Heart right ventricle (tissue), 16 donors: ENCODE results near the gene CCDC200. TPM values are rescaled to one million over a fixed set of nuclear protein-coding genes. Genes with fewer than 3 reads are reported as not detected.
A peak's percentile ranks its signal among the peaks of the same experiment; 100 is the strongest.

Experiments
- ATAC-seq, 8 donors: fragments of 200-7000 bp; cut with Tn5 transposase; one replicate each; pipeline ENCODE4 v1.9.1; 2020; ENCODE audit warnings: mild to moderate bottlenecking in 8 of 8, moderate library complexity in 8 of 8, moderate number of reproducible peaks in 1 of 8
- DNase-seq, 2 donors: peaks; one replicate each; pipeline ENCODE4 v3.0.0-alpha.2; 2020
- H3K27ac ChIP-seq, 10 donors: fragments of 200-600 bp; sonication (generic) in 2 of 10; one replicate each; pipeline versions ENCODE4 v1.5.0 to v1.8.0; 2020 to 2022; ENCODE audit warnings: mild to moderate bottlenecking in 3 of 10
- H3K27me3 ChIP-seq, 7 donors: fragments of 200-600 bp; one replicate each; pipeline ENCODE4 v1.8.0; 2021 to 2022; ENCODE audit warnings: mild to moderate bottlenecking in 2 of 7
- H3K36me3 ChIP-seq, 9 donors: fragments of 200-600 bp; sonication (generic) in 1 of 9; one replicate each; pipeline versions ENCODE4 v1.5.0 to v1.8.0; 2020 to 2022; ENCODE audit warnings: mild to moderate bottlenecking in 2 of 9
- H3K4me1 ChIP-seq, 9 donors: fragments of 200-600 bp; sonication (generic) in 1 of 9; one replicate each; pipeline versions ENCODE4 v1.5.0 to v1.8.0; 2020 to 2022; ENCODE audit warnings: mild to moderate bottlenecking in 4 of 9
- H3K4me3 ChIP-seq, 10 donors: fragments of 200-600 bp; sonication (generic) in 2 of 10; one replicate each; pipeline versions ENCODE4 v1.5.0 to v1.8.0; 2020 to 2022; ENCODE audit warnings: mild to moderate bottlenecking in 7 of 10, moderate library complexity in 2 of 10
- H3K9me3 ChIP-seq, 11 donors: fragments of 200-600 bp in 10 of 11; sonication (generic) in 2 of 11; one replicate each; pipeline versions ENCODE4 v1.5.0 to v1.8.0; 2013 to 2022; ENCODE audit warnings: mild to moderate bottlenecking in 2 of 11, control low read depth in 1 of 11, moderate library complexity in 1 of 11
- CTCF ChIP-seq, 9 donors: fragments of 200-600 bp; sonication (generic) in 2 of 9; IDR thresholded peaks; one replicate each; pipeline versions ENCODE4 v1.5.0 to v1.8.0; 2021 to 2022; ENCODE audit warnings: antibody characterized with exemption in 9 of 9, mild to moderate bottlenecking in 5 of 9, moderate library complexity in 1 of 9
- WGBS, 2 donors: extraction: QIAGEN DNeasy Blood & Tissue Kit; methylation state at CpG; one replicate each; pipeline ENCODE4 v1.1.7; 2013; ENCODE audit warnings: inconsistent platforms in 1 of 2; 5-methylcytosine and 5-hydroxymethylcytosine counted together
- intact Hi-C, 10 donors: fragments of 100-400 bp; cut with DNase I; formaldehyde crosslinking; loops; one replicate each; pipeline versions ENCODE4 v1.11.1 to v1.14.2; 2022
- polyA plus RNA-seq, 2 donors: library from polyadenylated mRNA; stranded (reverse); fragments of 200-250 nt; gene quantifications; one replicate each; pipeline ENCODE4 v1.2.3, GENCODE V29; 2013
- total RNA-seq, 10 donors: library from RNA; stranded (reverse); fragmentation: NEBNext Ultra II Directional in 3 of 10; extraction: Animal tissue kit (Norgen Biotek cat#: 25700) in 3 of 10; gene quantifications; one replicate each; pipeline versions ENCODE4 v1.2.1 to v1.2.4, GENCODE V29; 2021 to 2023
- donor health status: Arrhythmogenic right ventricular cardiomyopathy.
- donor health status: ischemic (EF 13 %, LVEDD 7.1; RV severe dilation, severe dysfunction).
- donor health status: healthy with polysubstance abuse.
- donor health status: DM: no; HTN: yes; CAD: no.
- donor health status: DM: no; HTN: no; CAD: no.
- donor health status: ischemic (EF 25% LVEDD 6.9; RV normal size, moderate dysfunction).
- donor health status: ischemic (EF 25% LVEDD 5.7; RV mildly dilated, moderate dysfunction).
- donor health status: healthy.
- donor health status: DM: yes; HTN: yes; CAD: no.
- donor health status: Ischemic cardiomyopathy.
- donor health status: ischemic (EF 35%, LVEDD 5.7; RV mildly dilated, moderate dysfunction).
- donor health status: nonischemic (EF 11% LVEDD 7.7; RV severe dilation, severe dysfunction).
- donor health status: DM: yes; HTN: yes; CAD: no.
- donor health status: PGD.
- donor health status: ischemic (EF 29% LVEDD 5.4; RV normal size, mild dysfunction).
- donor health status: nonischemic (EF 23%, LVEDD 6.1; RV moderate dilation, normal function).

CCDC200 gene
- total and polyA plus RNA-seq, 12 donors, result not detected

- TF ChIP-seq CTCF (IDR thresholded peaks at IDR 0.05), result no peak
- WGBS, 2 donors, result 68 to 81% methylated on average over 2 of the region's 2 CpGs
- Histone ChIP-seq H3K27me3 (no peaks in the 10 kb centered on the region), H3K4me1 (peaks cover 5 to 70% (median 52%) of the 10 kb centered on the region in 9 donors), H3K9me3 (no peaks in the 10 kb centered on the region), H3K27ac (peak overlapping the region in 7 of 10 donors; percentile 24 to 58 (median 45)), H3K4me3 (peak overlapping the region in 1 of 10 donors; percentile 3), H3K36me3 (peaks cover 0 to 62% (median 40%) of the 10 kb centered on the region in 9 donors)
- ATAC-seq (no peak), DNase-seq (no peak)
- intact Hi-C loops, result loop anchor here in 3 of 10 donors (2.0 to 10.0 kb wide), 3 partner anchors 21 to 151 kb away; partner anchors contain the start of genes RND2 (in 1 of the 3), TMEM106A (in 1 of the 3) and VAT1 (in 1 of the 3)
These were observed 52.3 kb downstream of the CCDC200 start for GRCh38 chr17:43176119-43176570.

- WGBS, 2 donors, result 69 to 73% methylated on average over 4 of the region's 4 CpGs
- TF ChIP-seq CTCF (IDR thresholded peaks at IDR 0.05), result no peak
- Histone ChIP-seq H3K36me3 (peaks cover 0 to 55% (median 34%) of the 10 kb centered on the region in 9 donors), H3K4me1 (peaks cover 5 to 70% (median 52%) of the 10 kb centered on the region in 9 donors), H3K27ac (peak overlapping the region in 8 of 10 donors; percentile 17 to 58 (median 44)), H3K27me3 (no peaks in the 10 kb centered on the region), H3K4me3 (peak overlapping the region in 2 of 10 donors; percentile 2 to 3), H3K9me3 (no peaks in the 10 kb centered on the region)
- no peak for DNase-seq
- intact Hi-C loops, result loop anchor here in 3 of 10 donors (2.0 to 10.0 kb wide), 3 partner anchors 21 to 151 kb away; partner anchors contain the start of genes RND2 (in 1 of the 3), TMEM106A (in 1 of the 3) and VAT1 (in 1 of the 3)
- no peak for ATAC-seq
These were observed 53.0 kb downstream of the CCDC200 start for GRCh38 chr17:43175213-43176118.

GRCh38 chr17:43171586-43172487, 56.6 kb downstream of the CCDC200 start:
- DNase-seq, result peak in 1 of 2 donors; percentile 67
- H3K4me3 ChIP-seq, result peak overlapping the region; percentile 49 to 83 (median 73)
- peaks cover 5 to 65% (median 63%) of the 10 kb centered on the region in 9 donors for H3K4me1 ChIP-seq
- H3K36me3 ChIP-seq, result peaks cover 0 to 20% (median 11%) of the 10 kb centered on the region in 9 donors
- TF ChIP-seq CTCF (IDR thresholded peaks at IDR 0.05), result peak in 6 of 9 donors; percentile 15 to 57 (median 44)
- WGBS, 2 donors, result 6 to 9% methylated on average over 12 of the region's 12 CpGs
- ATAC-seq, result peak in 1 of 8 donors; percentile 6
- H3K27me3 ChIP-seq, result no peaks in the 10 kb centered on the region
- intact Hi-C loops, result loop anchor here in 8 of 10 donors (2.0 to 10.0 kb wide), 6 partner anchors 45 to 173 kb away; partner anchors contain the start of genes VAT1 (in 7 of the 8), BRCA1 (in 5 of the 8), RND2 (in 1 of the 8) and RPL27 (in 1 of the 8)
- no peaks in the 10 kb centered on the region for H3K9me3 ChIP-seq
- peak overlapping the region; percentile 91 to 97 (median 96) for H3K27ac ChIP-seq

Other genes with a start within 250 kb of the CCDC200 start
- gene PTGES3L, start 248.5 kb downstream of the CCDC200 start, total RNA-seq, result 10 to 100 TPM; 35.0 to 58.8 (median 40.5) TPM
- gene PTGES3L, start 248.5 kb downstream of the CCDC200 start, polyA plus RNA-seq, result 10 to 100 TPM; 33.9 to 45.3 TPM
- 10 to 100 TPM in 9 of 10 donors, 1 to 10 TPM in 1; 7.5 to 21.0 (median 11.6) TPM for gene RUNDC1, start 248.1 kb downstream of the CCDC200 start, total RNA-seq
- 10 to 100 TPM in 1 of 2 donors, 1 to 10 TPM in 1; 5.6 to 10.2 TPM for gene RUNDC1, start 248.1 kb downstream of the CCDC200 start, polyA plus RNA-seq
- 100 to 1,000 TPM; 388 to 841 (median 519) TPM for gene RPL27, start 230.2 kb downstream of the CCDC200 start, total RNA-seq
- gene RPL27, start 230.2 kb downstream of the CCDC200 start, polyA plus RNA-seq, result 1,000 to 10,000 TPM; 1,760 to 2,790 TPM
- gene IFI35, start 221.8 kb downstream of the CCDC200 start, total RNA-seq, result 10 to 100 TPM in 6 of 10 donors, 1 to 10 TPM in 4; 7.0 to 61.6 (median 13.2) TPM
- 10 to 100 TPM; 13.0 to 26.0 TPM for gene IFI35, start 221.8 kb downstream of the CCDC200 start, polyA plus RNA-seq
- 10 to 100 TPM; 48.5 to 99.2 (median 70.8) TPM for gene VAT1, start 206.2 kb downstream of the CCDC200 start, total RNA-seq
- 10 to 100 TPM; 54.6 to 66.5 TPM for gene VAT1, start 206.2 kb downstream of the CCDC200 start, polyA plus RNA-seq
- gene RND2, start 203.4 kb downstream of the CCDC200 start, total RNA-seq, result 1 to 10 TPM in 1 of 10 donors, under 1 TPM in 9; 0.16 to 2.3 (median 0.51) TPM
- under 1 TPM; 0.14 to 0.95 TPM for gene RND2, start 203.4 kb downstream of the CCDC200 start, polyA plus RNA-seq
- gene BRCA1, start 103.3 kb downstream of the CCDC200 start, total RNA-seq, result 10 to 100 TPM in 3 of 10 donors, 1 to 10 TPM in 7; 4.1 to 12.0 (median 8.2) TPM
- gene BRCA1, start 103.3 kb downstream of the CCDC200 start, polyA plus RNA-seq, result 1 to 10 TPM; 2.2 to 3.1 TPM
- 100 to 1,000 TPM in 7 of 10 donors, 10 to 100 TPM in 3; 80.3 to 120 (median 107) TPM for gene NBR1, start 57.4 kb downstream of the CCDC200 start, total RNA-seq
- 10 to 100 TPM; 28.5 to 39.9 TPM for gene NBR1, start 57.4 kb downstream of the CCDC200 start, polyA plus RNA-seq
- gene TMEM106A, start 16.7 kb downstream of the CCDC200 start, total RNA-seq, result 10 to 100 TPM in 1 of 10 donors, 1 to 10 TPM in 9; 1.9 to 10.4 (median 2.7) TPM
- gene TMEM106A, start 16.7 kb downstream of the CCDC200 start, polyA plus RNA-seq, result 1 to 10 TPM; 1.1 to 3.2 TPM
- gene RNU2-1, start 5.4 kb upstream of the CCDC200 start, total RNA-seq, result 1,000 to 10,000 TPM in 8 of 10 donors, 100 to 1,000 TPM in 2; 802 to 4,475 (median 3,039) TPM
- not detected for gene RNU2-1, start 5.4 kb upstream of the CCDC200 start, polyA plus RNA-seq
- 1 to 10 TPM; 2.5 to 6.9 (median 3.9) TPM for gene ARL4D, start 170.4 kb upstream of the CCDC200 start, total RNA-seq
- gene ARL4D, start 170.4 kb upstream of the CCDC200 start, polyA plus RNA-seq, result 10 to 100 TPM in 1 of 2 donors, 1 to 10 TPM in 1; 7.8 to 13.5 TPM